Measurements from ENCODE around the gene FAM136A. TPM values are rescaled to one million over a fixed set of nuclear protein-coding genes. Genes with fewer than 3 reads are reported as not detected.

The FAM136A gene
- total RNA-seq, 1 experiment from 2014 or later, result 77.7 TPM

- H3K4me1 ChIP-seq (ENCODE audit: insufficient read depth, low read length, poor library complexity, severe bottlenecking), result no peaks in the 10 kb centered on the region
- ChIA-PET POLR2A (ENCODE audit: low non-redundant PET) (no interaction called here), CTCF (no interaction called here)
- no peak overlapping the region for H3K27ac ChIP-seq (ENCODE audit: low read depth, low read length, poor library complexity, severe bottlenecking)
- TSS peak; percentile 24 for BruUV-seq (replicated peaks)
- peaks cover 15% of the 10 kb centered on the region for H3K36me3 ChIP-seq (ENCODE audit: insufficient read depth, low read length, poor library complexity, severe bottlenecking)
- TF ChIP-seq EZH2 (IDR thresholded peaks at IDR 0.05; ENCODE audit: borderline replicate concordance, low read depth, low read length, poor library complexity, severe bottlenecking), result no peak
- TF ChIP-seq, protein P1, sequence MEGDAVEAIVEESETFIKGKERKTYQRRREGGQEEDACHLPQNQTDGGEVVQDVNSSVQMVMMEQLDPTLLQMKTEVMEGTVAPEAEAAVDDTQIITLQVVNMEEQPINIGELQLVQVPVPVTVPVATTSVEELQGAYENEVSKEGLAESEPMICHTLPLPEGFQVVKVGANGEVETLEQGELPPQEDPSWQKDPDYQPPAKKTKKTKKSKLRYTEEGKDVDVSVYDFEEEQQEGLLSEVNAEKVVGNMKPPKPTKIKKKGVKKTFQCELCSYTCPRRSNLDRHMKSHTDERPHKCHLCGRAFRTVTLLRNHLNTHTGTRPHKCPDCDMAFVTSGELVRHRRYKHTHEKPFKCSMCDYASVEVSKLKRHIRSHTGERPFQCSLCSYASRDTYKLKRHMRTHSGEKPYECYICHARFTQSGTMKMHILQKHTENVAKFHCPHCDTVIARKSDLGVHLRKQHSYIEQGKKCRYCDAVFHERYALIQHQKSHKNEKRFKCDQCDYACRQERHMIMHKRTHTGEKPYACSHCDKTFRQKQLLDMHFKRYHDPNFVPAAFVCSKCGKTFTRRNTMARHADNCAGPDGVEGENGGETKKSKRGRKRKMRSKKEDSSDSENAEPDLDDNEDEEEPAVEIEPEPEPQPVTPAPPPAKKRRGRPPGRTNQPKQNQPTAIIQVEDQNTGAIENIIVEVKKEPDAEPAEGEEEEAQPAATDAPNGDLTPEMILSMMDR (conservative IDR thresholded peaks at IDR 0.05; ENCODE audit: low read depth, low read length), result no peak
- no peak overlapping the region for H3K4me3 ChIP-seq (ENCODE audit: low read depth, low read length, poor library complexity, severe bottlenecking)
- no peaks in the 10 kb centered on the region for H3K27me3 ChIP-seq (replicated peaks; ENCODE audit: insufficient read depth, low read depth, low read length, poor library complexity)
- intact Hi-C loops (cut with micrococcal nuclease; ENCODE audit: unreplicated experiment), result no loop called here
- DNase-seq (ENCODE audit: low spot score), result no peak
- no peaks in the 10 kb centered on the region for H3K9me3 ChIP-seq (ENCODE audit: low read depth, low read length, poor library complexity, severe bottlenecking)
These were observed 40.4 kb downstream of the FAM136A start for GRCh38 chr2:70261501-70261900.

GRCh38 chr2:70258532-70258875, 43.4 kb downstream of the FAM136A start:
- Histone ChIP-seq H3K27me3 (replicated peaks; ENCODE audit: insufficient read depth, low read depth, low read length, poor library complexity) (no peaks in the 10 kb centered on the region), H3K4me1 (ENCODE audit: insufficient read depth, low read length, poor library complexity, severe bottlenecking) (no peaks in the 10 kb centered on the region), H3K9me3 (ENCODE audit: low read depth, low read length, poor library complexity, severe bottlenecking) (no peaks in the 10 kb centered on the region), H3K4me3 (ENCODE audit: low read depth, low read length, poor library complexity, severe bottlenecking) (peak overlapping the region; percentile 63), H3K27ac (ENCODE audit: low read depth, low read length, poor library complexity, severe bottlenecking) (peak overlapping the region; percentile 82), H3K36me3 (ENCODE audit: insufficient read depth, low read length, poor library complexity, severe bottlenecking) (peaks cover 15% of the 10 kb centered on the region)
- no peak for DNase-seq (ENCODE audit: low spot score)
- TF ChIP-seq EZH2 (IDR thresholded peaks at IDR 0.05; ENCODE audit: borderline replicate concordance, low read depth, low read length, poor library complexity, severe bottlenecking), result no peak
- TF ChIP-seq, protein P1 (conservative IDR thresholded peaks at IDR 0.05; ENCODE audit: low read depth, low read length), result no peak
- ChIA-PET CTCF (no interaction called here), POLR2A (ENCODE audit: low non-redundant PET) (interaction anchor here (1.2 kb wide), 1 partner anchor 35 kb away, joined by 8 read pairs; the partner anchor contains the start of gene SNRPG)
- intact Hi-C loops (cut with micrococcal nuclease; ENCODE audit: unreplicated experiment), result no loop called here
- BruUV-seq (replicated peaks), result no TSS peak

GRCh38 chr2:70255637-70256314, 46.1 kb downstream of the FAM136A start:
- TF ChIP-seq, protein P1 (conservative IDR thresholded peaks at IDR 0.05; ENCODE audit: low read depth, low read length), result no peak
- no peak for TF ChIP-seq EZH2 (IDR thresholded peaks at IDR 0.05; ENCODE audit: borderline replicate concordance, low read depth, low read length, poor library complexity, severe bottlenecking)
- no peak overlapping the region for H3K4me3 ChIP-seq (ENCODE audit: low read depth, low read length, poor library complexity, severe bottlenecking)
- peaks cover 6% of the 10 kb centered on the region for H3K36me3 ChIP-seq (ENCODE audit: insufficient read depth, low read length, poor library complexity, severe bottlenecking)
- no peaks in the 10 kb centered on the region for H3K4me1 ChIP-seq (ENCODE audit: insufficient read depth, low read length, poor library complexity, severe bottlenecking)
- H3K9me3 ChIP-seq (ENCODE audit: low read depth, low read length, poor library complexity, severe bottlenecking), result no peaks in the 10 kb centered on the region
- ChIA-PET POLR2A (ENCODE audit: low non-redundant PET) (no interaction called here), CTCF (interaction anchor here (0.7 kb wide), 1 partner anchor 33 kb away, joined by 6 read pairs; no protein-coding TSS in a partner anchor)
- no peak overlapping the region for H3K27ac ChIP-seq (ENCODE audit: low read depth, low read length, poor library complexity, severe bottlenecking)
- intact Hi-C loops (cut with micrococcal nuclease; ENCODE audit: unreplicated experiment), result no loop called here
- no TSS peak for BruUV-seq (replicated peaks)
- DNase-seq (ENCODE audit: low spot score), result no peak
- no peaks in the 10 kb centered on the region for H3K27me3 ChIP-seq (replicated peaks; ENCODE audit: insufficient read depth, low read depth, low read length, poor library complexity)

All from A673 (cell line).